ENCODE results near the gene OR5AR1.

OR5AR1 gene

GRCh38 chr11:56700914-56701485 is 37.5 kb downstream of the OR5AR1 start:
- TF ChIP-seq CTCF (IDR thresholded peaks at IDR 0.05; ENCODE audit: low read depth, low read length, missing control alignments), result no peak
- no peak for DNase-seq (ENCODE audit: low read depth)
- no peak overlapping the region for H3K4me3 ChIP-seq (ENCODE audit: low read depth, low read length)
- in situ Hi-C loops (cut with HindIII; ENCODE audit: low sequenced_read_pairs), result no loop called here

- H3K4me3 ChIP-seq (ENCODE audit: low read depth, low read length), result no peak overlapping the region
- DNase-seq (ENCODE audit: low read depth), result no peak
- in situ Hi-C loops (cut with HindIII; ENCODE audit: low sequenced_read_pairs), result no loop called here
- no peak for TF ChIP-seq CTCF (IDR thresholded peaks at IDR 0.05; ENCODE audit: low read depth, low read length, missing control alignments)
Observed at GRCh38 chr11:56705784-56706396, 42.4 kb downstream of the OR5AR1 start.

GRCh38 chr11:56706486-56706885 is 43.0 kb downstream of the OR5AR1 start:
- in situ Hi-C loops (cut with HindIII; ENCODE audit: low sequenced_read_pairs), result no loop called here
- no peak for TF ChIP-seq CTCF (IDR thresholded peaks at IDR 0.05; ENCODE audit: low read depth, low read length, missing control alignments)
- no peak overlapping the region for H3K4me3 ChIP-seq (ENCODE audit: low read depth, low read length)
- no peak for DNase-seq (ENCODE audit: low read depth)

- in situ Hi-C loops (cut with HindIII; ENCODE audit: low sequenced_read_pairs), result no loop called here
- H3K4me3 ChIP-seq (ENCODE audit: low read depth, low read length), result no peak overlapping the region
- no peak for TF ChIP-seq CTCF (IDR thresholded peaks at IDR 0.05; ENCODE audit: low read depth, low read length, missing control alignments)
- DNase-seq (ENCODE audit: low read depth), result no peak
Observed at GRCh38 chr11:56714206-56714605, 50.7 kb downstream of the OR5AR1 start.

Data from astrocyte of the cerebellum (primary cell).